Tibial nerve (tissue), 4 donors: Measurements from ENCODE around the gene RHOC. TPM values are rescaled to one million over a fixed set of nuclear protein-coding genes. Genes with fewer than 3 reads are reported as not detected.

Source experiments
- DNase-seq, 2 donors: peaks; one replicate each; pipeline ENCODE4 v3.0.0-alpha.2; 2019; ENCODE audit warnings: low spot score in 2 of 2
- H3K27ac ChIP-seq, 4 donors: fragments of 200-600 bp; sonication (generic) in 3 of 4; one replicate each; pipeline ENCODE4 v1.5.1; 2017 to 2019; ENCODE audit warnings: mild to moderate bottlenecking in 1 of 4
- H3K27me3 ChIP-seq, 2 donors: fragments of 200-600 bp; sonication (generic) in 1 of 2; one replicate each; pipeline versions ENCODE4 v1.5.1 to v1.6.0; 2017 to 2019
- H3K36me3 ChIP-seq, 3 donors: fragments of 200-600 bp; sonication (generic); one replicate each; pipeline ENCODE4 v1.5.1; 2018 to 2019
- H3K4me1 ChIP-seq, 4 donors: fragments of 200-600 bp; sonication (generic) in 3 of 4; one replicate each; pipeline ENCODE4 v1.5.1; 2017 to 2019
- H3K4me3 ChIP-seq, 4 donors: fragments of 200-600 bp; sonication (generic) in 3 of 4; one replicate each; pipeline ENCODE4 v1.5.1; 2017 to 2019; ENCODE audit warnings: mild to moderate bottlenecking in 1 of 4, moderate library complexity in 1 of 4
- H3K9me3 ChIP-seq, 4 donors: fragments of 200-600 bp; sonication (generic) in 3 of 4; one replicate each; pipeline ENCODE4 v1.5.1; 2017 to 2019
- EP300 ChIP-seq, 2 donors: sonication (generic); formaldehyde crosslinking; IDR thresholded peaks; one replicate each; pipeline ENCODE4 v1.6.1; 2017; ENCODE audit warnings: antibody characterized with exemption in 2 of 2, mild to moderate bottlenecking in 1 of 2
- POLR2A ChIP-seq, 2 donors: fragments of 450-650 bp; IDR thresholded peaks; one replicate each; pipeline ENCODE4 v1.6.1; 2017; ENCODE audit warnings: antibody characterized with exemption in 2 of 2, mild to moderate bottlenecking in 2 of 2, moderate library complexity in 2 of 2
- WGBS, 2 donors: methylation state at CpG; one replicate each; pipeline ENCODE4 v1.1.5; 2018; 5-methylcytosine and 5-hydroxymethylcytosine counted together
- total RNA-seq, 4 donors: library from RNA; depleted of rRNA; stranded (reverse); fragments of >200 nt; gene quantifications; one replicate each; pipeline ENCODE4 v1.1.0, GENCODE V29; 2016
- TF ChIP-seq, protein P1 (sequence below), 5 experiments: fragments of 200-600 bp in 3 of 5; fragments of 450-650 bp in 2 of 5; sonication (generic) in 3 of 5; IDR thresholded peaks; one replicate each; pipeline ENCODE4 v1.5.1; 2016 to 2019; ENCODE audit warnings: antibody characterized with exemption in 5 of 5, mild to moderate bottlenecking in 3 of 5, moderate library complexity in 2 of 5

RHOC gene
- total RNA-seq, 4 donors from 2014 or later: 225 to 297 (median 293) TPM

DNA sequence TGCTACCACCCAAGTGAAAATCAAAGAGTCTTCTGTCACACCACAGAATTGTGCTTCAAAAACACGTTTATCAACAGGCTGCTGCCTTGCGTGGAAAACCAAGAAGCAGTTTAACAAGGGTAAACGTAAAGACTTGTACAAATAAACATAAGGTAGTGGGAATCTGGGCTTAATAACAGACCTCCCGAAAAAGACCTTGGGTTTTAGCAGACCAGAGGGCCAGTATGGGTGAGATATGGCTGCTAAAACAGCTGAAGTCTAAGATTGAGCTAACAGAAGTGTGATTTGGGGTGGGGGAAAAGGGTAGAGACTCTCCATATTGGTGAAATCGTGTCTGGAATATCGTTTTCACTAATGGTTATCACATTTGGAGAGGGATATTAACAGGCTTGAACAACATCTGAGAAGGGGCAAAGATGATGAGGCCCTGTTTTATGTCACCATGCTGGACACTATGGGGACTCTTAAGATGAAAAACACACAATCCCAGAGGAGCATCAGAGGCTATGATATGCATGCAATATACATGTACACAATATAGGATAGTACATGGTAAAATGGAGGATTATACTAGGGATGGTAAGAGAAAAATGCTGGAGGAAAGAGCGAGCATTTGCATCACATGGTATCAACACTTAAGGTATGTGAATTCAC lies 31.1 kb downstream of the RHOC start:
- Histone ChIP-seq H3K4me1 (peaks cover 0 to 22% (median 11%) of the 10 kb centered on the region in 4 donors), H3K27me3 (no peaks in the 10 kb centered on the region), H3K4me3 (peak overlapping the region; percentile 64 to 77 (median 75)), H3K27ac (peak overlapping the region; percentile 79 to 97 (median 95)), H3K9me3 (no peaks in the 10 kb centered on the region), H3K36me3 (peaks cover 0 to 12% (median 0%) of the 10 kb centered on the region in 3 donors)
- 35 to 40% methylated on average over 7 of the region's 7 CpGs for WGBS, 2 donors
- DNase-seq: no peak
- TF ChIP-seq POLR2A (IDR thresholded peaks at IDR 0.05) (no peak), EP300 (IDR thresholded peaks at IDR 0.05) (no peak)
- TF ChIP-seq, protein P1, sequence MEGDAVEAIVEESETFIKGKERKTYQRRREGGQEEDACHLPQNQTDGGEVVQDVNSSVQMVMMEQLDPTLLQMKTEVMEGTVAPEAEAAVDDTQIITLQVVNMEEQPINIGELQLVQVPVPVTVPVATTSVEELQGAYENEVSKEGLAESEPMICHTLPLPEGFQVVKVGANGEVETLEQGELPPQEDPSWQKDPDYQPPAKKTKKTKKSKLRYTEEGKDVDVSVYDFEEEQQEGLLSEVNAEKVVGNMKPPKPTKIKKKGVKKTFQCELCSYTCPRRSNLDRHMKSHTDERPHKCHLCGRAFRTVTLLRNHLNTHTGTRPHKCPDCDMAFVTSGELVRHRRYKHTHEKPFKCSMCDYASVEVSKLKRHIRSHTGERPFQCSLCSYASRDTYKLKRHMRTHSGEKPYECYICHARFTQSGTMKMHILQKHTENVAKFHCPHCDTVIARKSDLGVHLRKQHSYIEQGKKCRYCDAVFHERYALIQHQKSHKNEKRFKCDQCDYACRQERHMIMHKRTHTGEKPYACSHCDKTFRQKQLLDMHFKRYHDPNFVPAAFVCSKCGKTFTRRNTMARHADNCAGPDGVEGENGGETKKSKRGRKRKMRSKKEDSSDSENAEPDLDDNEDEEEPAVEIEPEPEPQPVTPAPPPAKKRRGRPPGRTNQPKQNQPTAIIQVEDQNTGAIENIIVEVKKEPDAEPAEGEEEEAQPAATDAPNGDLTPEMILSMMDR (IDR thresholded peaks at IDR 0.05): no peak

DNA sequence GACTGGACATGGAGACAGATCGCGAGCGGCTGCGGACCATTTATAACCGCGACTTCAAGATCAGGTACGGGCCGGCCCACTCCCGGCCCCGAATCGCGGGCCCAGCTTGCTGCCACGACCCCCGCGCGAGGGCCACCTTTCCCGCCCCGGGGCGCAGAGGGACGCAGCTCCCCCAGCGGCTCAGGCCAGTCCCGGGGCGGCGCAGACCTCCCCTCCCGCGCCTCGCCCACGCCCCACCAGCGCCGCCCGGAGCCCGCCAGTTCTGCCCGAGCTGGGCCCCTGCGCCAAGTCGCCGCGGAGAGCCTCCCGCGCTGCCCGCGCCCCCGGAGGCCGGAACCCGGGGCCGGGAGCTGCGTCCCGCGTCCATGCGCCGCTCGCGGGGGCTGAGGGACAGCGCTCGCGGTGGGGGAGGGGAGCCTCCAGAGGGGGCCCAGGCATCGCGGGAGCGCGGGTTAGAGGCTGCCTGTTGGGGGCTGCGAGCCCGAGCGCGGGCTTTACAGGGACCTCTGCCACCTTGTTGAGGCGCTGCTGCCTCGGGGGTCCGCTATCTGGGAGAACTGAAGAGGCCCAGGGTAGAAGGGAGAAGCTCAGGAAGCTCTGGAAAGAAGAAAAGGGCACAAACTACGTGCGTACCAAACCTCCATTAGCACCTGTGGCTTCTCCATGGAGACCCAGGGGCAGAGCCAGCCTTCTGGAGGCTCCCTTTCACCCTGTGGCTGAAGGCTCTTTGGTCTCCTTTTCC lies 31.8 kb downstream of the RHOC start:
- no peak for DNase-seq
- no peaks in the 10 kb centered on the region for H3K27me3 ChIP-seq
- H3K4me3 ChIP-seq: peak overlapping the region; percentile 64 to 77 (median 75)
- H3K36me3 ChIP-seq: peaks cover 0 to 18% (median 0%) of the 10 kb centered on the region in 3 donors
- WGBS, 2 donors: 0 to 1% methylated on average over 35 to 63 of the region's 68 CpGs
- TF ChIP-seq, protein P1 (IDR thresholded peaks at IDR 0.05): peak in 2 of 5 experiments; percentile 3 to 27
- peak in 1 of 2 donors; percentile 24 for TF ChIP-seq POLR2A (IDR thresholded peaks at IDR 0.05)
- TF ChIP-seq EP300 (IDR thresholded peaks at IDR 0.05): no peak
- H3K27ac ChIP-seq: peak overlapping the region; percentile 79 to 97 (median 95)
- H3K4me1 ChIP-seq: peaks cover 0 to 22% (median 11%) of the 10 kb centered on the region in 4 donors
- no peaks in the 10 kb centered on the region for H3K9me3 ChIP-seq

DNA sequence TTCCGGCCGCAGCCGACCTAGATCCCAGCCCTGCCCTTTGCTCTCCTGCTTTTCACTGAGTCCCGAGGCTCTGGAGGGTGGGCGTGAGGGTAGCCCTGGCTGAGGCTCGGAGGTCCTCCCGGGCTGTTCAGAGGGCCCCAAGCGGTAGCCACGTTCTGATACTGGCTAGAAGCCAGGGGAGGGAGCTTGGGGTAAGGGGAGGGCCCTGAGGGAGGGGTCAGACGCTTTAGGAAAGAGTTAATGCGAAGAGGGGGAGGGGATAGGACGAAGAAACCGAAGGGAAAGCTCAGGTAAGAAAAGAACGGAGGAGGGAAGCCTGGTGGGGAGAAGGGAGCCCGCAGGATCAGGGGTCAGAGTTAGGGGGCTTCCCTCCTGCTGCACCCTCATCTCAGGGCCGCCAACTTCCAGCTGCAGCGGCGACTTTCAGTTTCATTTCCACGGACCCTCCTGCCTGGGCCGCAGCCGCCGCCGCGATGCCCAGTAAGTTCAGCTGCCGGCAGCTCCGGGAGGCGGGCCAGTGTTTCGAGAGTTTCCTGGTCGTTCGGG lies 32.4 kb downstream of the RHOC start, which contains the start of gene MOV10:
Gene MOV10, plus strand, starts transcription at position 220 of the 546 bp plus-strand sequence. Its CDS starts 254 bp downstream, at position 474.
- WGBS, 2 donors: 0 to 1% methylated on average over 30 of the region's 30 CpGs
- DNase-seq: peak; percentile 52 to 54
- H3K27ac ChIP-seq: peak within 1 kb of the TSS; percentile 79 to 97 (median 95)
- peaks cover 0 to 24% (median 4%) of the 10 kb centered on the region in 3 donors for H3K36me3 ChIP-seq
- TF ChIP-seq POLR2A (IDR thresholded peaks at IDR 0.05) (no peak), EP300 (IDR thresholded peaks at IDR 0.05) (peak in 1 of 2 donors; percentile 39)
- TF ChIP-seq, protein P1 (IDR thresholded peaks at IDR 0.05): no peak
- no peaks in the 10 kb centered on the region for H3K9me3 ChIP-seq
- peak within 1 kb of the TSS; percentile 64 to 77 (median 75) for H3K4me3 ChIP-seq
- H3K4me1 ChIP-seq: peaks cover 0 to 22% (median 11%) of the 10 kb centered on the region in 4 donors
- H3K27me3 ChIP-seq: no peaks in the 10 kb centered on the region

DNA sequence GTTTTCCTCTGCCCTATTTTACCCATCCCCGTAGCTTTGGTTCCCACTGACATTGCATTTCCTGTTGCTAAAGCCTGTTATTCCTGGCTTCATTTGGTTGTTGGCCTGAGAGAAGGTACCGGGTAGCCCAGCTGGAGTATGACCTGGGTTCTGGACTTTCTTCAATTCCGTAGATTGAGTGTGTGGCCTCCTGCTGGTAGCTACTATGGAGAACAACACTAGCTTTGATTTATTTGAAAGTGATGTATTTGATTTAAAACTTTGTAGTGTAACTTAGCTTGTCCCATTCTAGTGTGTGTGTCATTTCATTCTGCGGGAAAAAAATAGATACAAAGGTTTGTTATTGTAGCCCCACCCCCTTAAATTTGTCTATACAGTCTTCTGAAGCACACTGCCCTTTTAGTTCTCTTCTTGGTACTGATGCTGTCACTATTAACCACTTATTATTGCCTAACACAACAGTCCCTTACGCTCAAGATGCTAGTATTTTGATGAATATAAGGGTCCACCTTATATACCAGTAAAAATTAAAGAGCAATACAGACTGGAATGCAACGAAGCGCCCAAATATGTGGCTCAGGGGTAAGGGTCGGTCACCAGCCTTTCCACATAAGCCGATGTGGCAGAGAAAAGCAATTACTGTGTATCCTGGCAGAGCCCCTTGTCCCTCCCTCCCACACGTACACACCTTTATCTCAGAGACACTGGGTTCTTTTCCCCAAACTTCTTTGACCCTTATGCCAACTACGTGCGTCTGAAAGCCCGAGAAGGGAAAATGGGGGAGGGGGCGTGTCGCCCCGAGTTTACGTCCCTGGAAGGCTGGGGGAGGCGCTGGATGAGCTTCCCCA lies 33.1 kb downstream of the RHOC start:
- peak in 1 of 2 donors; percentile 57 for DNase-seq
- TF ChIP-seq, protein P1 (IDR thresholded peaks at IDR 0.05): peak in 4 of 5 experiments; percentile 41 to 61 (median 54)
- TF ChIP-seq POLR2A (IDR thresholded peaks at IDR 0.05) (no peak), EP300 (IDR thresholded peaks at IDR 0.05) (no peak)
- 3 to 5% methylated on average over 18 of the region's 18 CpGs for WGBS, 2 donors
- Histone ChIP-seq H3K4me1 (peaks cover 0 to 22% (median 10%) of the 10 kb centered on the region in 4 donors), H3K4me3 (peak overlapping the region; percentile 64 to 77 (median 75)), H3K9me3 (no peaks in the 10 kb centered on the region), H3K27ac (peak overlapping the region; percentile 79 to 97 (median 95)), H3K36me3 (peaks cover 0 to 31% (median 9%) of the 10 kb centered on the region in 3 donors), H3K27me3 (no peaks in the 10 kb centered on the region)
